GM18868 (cell line): ENCODE measurements around the gene WDR91.
"Not testable (repeated sequence)": the region's sequence is repeated elsewhere in the genome, so short reads cannot be mapped to it uniquely, and the experiment has no call there.

ENCODE experiments used
- ATAC-seq: cut with Tn5 transposase; IDR thresholded peaks from one replicate; pipeline ENCODE4 v1.9.1; 2021; ENCODE audit warnings: mild to moderate bottlenecking, moderate library complexity; ENCODE audit not compliant: unreplicated experiment

The WDR91 gene

DNA sequence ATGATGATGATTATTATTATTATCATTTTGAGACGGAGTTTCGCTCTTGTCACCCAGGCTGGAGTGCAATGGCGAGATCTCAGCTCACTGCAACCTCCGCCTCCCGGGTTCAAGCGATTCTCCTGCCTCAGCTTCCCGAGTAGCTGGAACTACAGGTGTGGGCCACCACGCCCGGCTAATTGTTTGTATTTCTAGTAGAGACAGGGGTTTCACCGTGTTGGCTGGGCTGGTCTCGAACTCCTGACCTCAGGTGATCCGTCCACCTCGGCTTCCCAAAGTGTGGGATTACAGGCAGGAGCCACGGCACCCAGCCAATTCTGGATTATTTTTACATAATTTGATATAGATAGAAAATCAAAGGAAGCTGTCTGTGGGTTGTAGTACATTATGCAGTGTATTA, 22.8 kb upstream of the WDR91 start:
- ATAC-seq: not testable (repeated sequence)

DNA sequence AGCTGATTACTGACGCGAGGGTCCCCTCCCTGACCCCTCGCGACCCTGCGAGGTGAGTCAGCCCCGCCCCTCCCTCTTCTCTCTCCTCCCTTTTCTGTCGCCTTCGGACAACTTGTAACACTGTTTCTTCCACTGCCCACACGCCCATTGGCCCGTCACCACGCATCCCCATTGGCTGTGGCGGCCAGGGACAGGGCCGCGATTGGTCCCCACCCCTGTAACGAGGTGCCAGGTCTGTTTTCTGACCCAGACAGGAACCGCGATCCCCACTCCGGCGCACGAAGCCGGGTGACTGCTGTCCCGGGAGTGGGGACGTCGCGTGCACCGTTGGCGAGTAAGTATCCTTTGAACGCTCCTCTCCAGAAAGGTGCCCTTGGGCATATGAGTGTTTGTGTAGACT, 22.2 kb upstream of the WDR91 start, which contains the start of gene STRA8:
Gene STRA8 (plus strand): TSS at position 269 of the 400 bp plus-strand sequence. CDS start 6,687 bp downstream, outside the sequence.
- no peak for ATAC-seq

- no peak for ATAC-seq
Measured at GRCh38 chr7:135232720-135233119, 21.4 kb upstream of the WDR91 start.

GRCh38 chr7:135232087-135232486, 20.8 kb upstream of the WDR91 start:
- no peak for ATAC-seq

- no peak for ATAC-seq
Measured at GRCh38 chr7:135231686-135232085, 20.4 kb upstream of the WDR91 start.

DNA sequence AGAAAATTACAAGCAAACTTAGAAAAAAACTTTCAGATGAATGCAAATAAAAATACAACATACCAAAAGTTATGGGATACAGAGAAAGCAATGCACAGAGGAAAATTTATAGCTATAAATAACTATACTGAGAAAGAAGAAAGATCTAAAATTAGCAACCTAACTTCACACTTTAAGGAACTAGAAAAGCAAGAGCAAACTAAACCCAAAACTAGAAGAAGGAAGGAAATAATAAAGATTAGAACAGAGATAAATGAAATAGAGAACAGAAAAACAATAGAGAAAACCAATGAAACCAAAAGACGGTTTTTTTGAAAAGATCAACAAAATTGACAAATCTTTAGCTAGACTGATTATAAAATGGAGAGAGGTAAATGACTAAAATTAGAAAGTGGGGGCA, 12.7 kb upstream of the WDR91 start:
- peak; percentile 45 for ATAC-seq

DNA sequence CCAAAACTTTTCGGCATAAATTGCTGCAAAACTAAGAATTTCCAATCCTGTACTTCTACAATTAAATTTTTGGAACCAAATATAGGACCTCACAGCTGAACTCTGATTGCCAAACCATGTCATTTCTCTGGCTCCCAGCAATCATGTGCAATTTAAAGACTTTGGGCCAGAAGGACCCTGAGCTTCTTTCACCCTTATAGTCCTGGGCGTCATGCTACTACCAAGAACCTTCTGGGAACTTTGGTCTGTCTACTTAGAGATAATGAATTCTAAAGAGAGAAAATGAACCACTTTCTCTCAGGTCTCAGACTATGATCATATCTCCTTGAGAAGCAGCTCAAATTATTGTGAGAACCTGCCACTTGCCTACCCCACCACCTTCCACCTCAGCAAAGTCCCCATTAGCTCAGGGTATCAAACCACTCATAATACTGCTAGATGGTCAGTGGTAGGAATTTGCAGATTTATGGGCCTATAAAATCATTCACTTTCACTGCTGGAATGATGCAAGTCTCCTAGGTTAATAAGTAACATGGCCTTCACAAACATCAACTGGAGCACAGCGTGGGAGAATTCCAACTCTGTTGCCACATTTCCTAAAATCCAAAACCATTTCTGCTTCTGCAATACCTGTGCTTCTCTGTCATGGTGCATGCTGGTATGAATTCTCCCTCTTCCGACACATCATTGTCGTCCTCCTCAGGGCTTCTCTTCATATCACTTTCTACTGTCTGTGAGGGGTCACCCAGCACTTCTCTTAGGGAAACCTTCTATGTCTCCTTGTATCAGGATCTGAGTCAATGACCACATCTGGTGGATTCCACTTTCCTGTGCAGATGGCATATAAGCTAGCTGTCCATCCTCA, 6.6 kb upstream of the WDR91 start:
- ATAC-seq: no peak

DNA sequence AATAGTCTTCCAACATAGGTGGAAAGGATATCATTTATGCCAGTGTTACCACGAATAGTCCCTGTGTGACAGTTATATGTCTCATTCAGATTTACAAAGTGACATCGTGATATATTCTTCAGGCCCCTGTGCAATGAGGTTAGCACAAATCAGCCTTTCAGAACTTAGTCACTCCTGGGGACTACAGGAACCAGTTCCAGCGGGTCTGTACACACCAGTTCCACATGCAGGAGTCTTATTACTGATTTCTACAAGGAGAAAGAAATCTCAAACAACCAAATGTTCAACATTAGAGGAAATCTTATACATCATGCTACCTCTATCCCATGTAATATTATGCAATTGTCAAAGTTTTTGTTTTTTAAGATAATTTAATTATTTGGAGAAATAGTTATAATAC, 4.4 kb upstream of the WDR91 start:
- ATAC-seq: no peak

DNA sequence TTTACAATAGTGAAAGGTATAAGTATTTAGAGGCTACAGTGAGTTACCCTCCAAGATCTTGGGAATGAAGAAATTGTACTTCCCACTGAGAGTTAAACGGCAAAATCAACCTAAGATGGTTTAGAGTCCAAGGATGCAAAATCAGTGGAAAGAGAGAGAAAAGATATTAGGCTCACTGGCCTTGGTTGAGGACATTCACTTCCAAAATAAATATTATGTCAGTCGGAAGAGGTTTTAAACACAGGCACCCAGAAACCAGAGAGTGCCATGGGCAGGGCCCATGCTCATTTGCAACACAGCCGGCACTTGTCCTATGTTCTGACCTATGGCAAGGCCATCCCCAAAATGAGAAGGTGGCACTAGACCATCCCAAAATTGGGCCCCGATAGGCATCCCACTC, 3.9 kb upstream of the WDR91 start:
- no peak for ATAC-seq

GRCh38 chr7:135213831-135214230, 2.5 kb upstream of the WDR91 start:
- no peak for ATAC-seq

- ATAC-seq: not testable (repeated sequence)
Measured at GRCh38 chr7:135211946-135212685, 790 bp upstream of the WDR91 start.

GRCh38 chr7:135210888-135211178, 493 bp downstream of the WDR91 start:
- no peak for ATAC-seq

DNA sequence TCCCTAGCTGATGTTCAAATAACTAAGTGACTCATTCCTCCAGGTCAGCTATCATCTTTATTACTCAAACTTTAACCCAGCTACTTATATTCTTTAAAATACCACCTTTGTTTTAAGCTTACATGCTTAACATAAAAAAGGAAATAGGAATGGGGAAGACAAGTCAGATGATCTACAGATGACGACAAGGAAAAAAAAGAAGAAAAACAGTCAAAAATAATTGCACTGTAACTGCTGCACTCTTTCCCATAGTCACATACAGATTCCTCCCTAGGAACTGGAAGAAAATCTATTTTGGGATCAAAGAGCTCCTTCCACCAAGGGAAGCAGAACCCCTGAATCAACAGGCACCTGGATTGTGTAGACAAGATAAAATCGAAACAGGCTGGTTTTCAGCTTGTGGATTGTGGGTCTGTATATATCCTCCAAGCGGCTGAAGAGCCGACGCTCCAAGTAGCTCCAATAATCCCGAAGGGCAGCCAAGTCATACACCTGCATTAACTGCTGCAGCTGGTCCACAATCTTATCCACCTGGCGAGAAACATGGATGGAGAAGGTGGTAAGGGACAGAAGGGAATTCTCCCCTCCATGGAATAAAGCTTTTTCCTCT, 2.0 kb downstream of the WDR91 start:
- ATAC-seq: no peak

DNA sequence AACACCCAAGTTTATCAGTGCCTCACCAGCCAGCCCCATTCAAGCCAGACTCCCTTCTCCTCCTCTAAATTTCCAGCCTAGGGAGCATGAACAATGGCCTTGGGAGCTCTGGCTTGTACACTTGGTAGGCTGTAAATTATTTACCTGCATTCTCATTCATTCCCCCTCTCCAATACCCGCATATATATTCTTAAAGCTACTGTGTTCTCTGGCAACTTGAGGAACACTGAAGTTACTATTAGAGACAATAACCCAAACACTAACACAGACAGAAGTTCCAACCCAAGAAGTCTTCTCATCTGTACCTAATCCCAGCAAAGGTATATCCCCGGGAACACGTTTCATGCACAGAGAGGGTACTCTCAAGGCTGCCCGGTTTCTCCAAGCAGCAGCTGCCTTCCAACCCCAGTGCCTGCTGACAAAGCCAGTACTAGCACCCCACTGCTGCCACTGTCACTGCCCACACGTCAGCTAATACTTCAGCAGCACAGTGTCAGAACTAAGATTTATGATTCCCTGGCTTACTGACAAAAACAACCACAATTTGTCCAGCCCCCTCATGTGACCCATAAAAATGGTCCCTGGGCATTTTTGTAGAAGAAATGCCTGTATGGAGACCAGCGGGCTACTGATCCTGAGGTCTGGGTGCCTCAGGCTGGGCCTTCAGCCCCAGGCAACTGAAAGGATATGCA, 3.1 kb downstream of the WDR91 start:
- ATAC-seq: no peak

- ATAC-seq: no peak
Measured at GRCh38 chr7:135207406-135208101, 3.8 kb downstream of the WDR91 start.

DNA sequence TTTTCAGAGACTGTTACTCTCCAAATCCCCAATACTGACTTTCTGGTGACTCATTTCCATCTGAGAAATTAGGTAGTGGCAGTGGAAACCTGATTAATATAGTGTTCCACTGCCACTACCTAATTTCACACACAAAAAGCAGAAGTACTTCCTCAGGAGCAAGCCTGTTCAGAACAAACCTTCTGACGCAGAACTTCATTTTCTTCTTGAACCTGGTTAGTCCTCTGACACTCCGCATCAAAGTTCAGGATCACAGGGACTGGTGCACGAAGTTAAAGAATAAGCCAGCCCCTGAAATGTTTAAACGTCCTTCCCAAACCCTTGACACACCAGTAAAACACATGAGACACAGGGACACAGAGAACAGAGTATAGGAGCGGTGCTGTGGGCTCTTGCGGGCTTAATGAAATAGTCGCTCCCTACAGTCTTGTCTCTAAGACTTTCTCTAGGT, 4.4 kb downstream of the WDR91 start:
- ATAC-seq: peak; percentile 41

- no peak for ATAC-seq
Measured at GRCh38 chr7:135205850-135206249, 5.5 kb downstream of the WDR91 start.

DNA sequence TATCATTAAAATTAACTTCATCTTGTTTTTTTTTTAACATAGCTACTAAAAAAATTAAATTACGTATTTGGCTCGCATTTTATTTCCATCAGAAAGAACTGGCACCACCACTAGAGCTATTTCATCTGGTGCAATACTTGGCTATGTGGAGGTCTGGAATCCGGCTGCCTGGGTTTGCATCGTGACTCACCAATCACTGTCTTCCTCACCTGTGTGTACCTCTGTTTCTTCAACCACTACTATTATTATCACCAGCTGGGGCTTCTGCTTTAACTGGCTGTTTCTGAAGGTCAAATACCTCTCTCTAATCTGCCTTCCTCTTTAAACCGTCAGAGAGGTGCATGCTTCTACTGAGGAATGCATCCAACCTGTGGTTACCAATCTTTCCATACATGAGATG, 6.5 kb downstream of the WDR91 start:
- no peak for ATAC-seq

- ATAC-seq: no peak
Measured at GRCh38 chr7:135204341-135204749, 7.0 kb downstream of the WDR91 start.

DNA sequence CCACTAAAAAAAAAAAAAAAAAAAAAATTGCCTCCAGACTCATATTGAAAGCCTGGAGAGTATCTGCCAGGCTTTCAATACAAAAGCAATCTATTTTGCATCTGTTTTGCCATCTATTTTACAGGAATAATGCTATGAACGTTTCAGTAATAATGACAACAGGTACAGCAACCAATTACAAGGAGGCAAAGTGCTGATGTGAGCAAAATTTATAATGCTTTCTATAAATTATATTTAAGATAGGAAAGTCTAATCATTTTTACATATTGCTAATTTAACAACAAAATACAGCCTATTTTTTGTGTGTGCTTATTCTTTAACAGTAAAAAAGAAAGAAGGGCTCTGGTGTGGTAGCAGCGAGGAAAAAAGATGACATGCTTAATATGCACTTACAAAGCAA, 10.0 kb downstream of the WDR91 start:
- ATAC-seq: no peak
